Measurements from ENCODE around the gene SMYD3. TPM values are rescaled to one million over a fixed set of nuclear protein-coding genes. Genes with fewer than 3 reads are reported as not detected.

SMYD3 gene
- total RNA-seq, 1 donor from 2014 or later, result 0.32 TPM

DNA sequence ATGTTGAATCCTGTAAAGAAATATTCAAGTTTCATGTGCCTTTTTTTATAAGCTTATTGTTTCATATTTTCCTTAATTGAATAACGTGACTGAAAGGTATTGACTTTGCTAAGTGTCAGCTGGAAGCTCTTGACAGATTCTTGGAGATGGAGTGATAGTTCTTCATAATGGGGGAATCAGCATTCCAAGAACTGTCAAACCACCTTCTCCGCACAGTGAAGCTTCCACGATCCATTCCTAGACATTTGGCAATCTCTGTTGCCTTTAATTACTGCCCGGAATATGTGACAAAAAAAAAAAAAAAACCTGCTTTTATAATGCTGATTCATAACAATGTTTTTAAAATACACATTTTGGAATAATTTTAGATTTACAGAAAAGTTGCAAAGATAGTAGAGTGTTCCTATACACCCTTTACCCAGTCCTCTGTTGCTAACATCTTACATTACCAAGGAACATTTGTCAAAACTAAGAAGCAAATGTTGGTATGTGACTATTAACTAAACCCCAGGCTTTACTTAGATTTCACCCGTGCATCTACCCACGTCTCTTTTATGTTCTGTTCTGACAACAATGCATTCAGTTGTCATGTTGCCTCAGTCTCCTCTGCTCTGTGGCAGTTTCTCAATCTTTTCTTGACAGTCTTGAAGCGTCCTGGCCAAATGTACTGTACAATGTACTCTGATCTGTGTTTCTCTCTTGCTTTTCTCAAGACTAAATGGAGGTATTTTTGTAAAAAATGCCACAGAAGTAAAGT, 674.1 kb downstream of the SMYD3 start:
- Histone ChIP-seq H3K27ac (no peak overlapping the region), H3K4me1 (no peaks in the 10 kb centered on the region), H3K4me3 (no peak overlapping the region), H3K27me3 (no peaks in the 10 kb centered on the region), H3K36me3 (no peaks in the 10 kb centered on the region), H3K9me3 (no peaks in the 10 kb centered on the region)
- intact Hi-C loops (cut with DNase I), result no loop called here
- DNase-seq (ENCODE audit: low spot score in 2 of 2), result no peak
- TF ChIP-seq, protein P1, sequence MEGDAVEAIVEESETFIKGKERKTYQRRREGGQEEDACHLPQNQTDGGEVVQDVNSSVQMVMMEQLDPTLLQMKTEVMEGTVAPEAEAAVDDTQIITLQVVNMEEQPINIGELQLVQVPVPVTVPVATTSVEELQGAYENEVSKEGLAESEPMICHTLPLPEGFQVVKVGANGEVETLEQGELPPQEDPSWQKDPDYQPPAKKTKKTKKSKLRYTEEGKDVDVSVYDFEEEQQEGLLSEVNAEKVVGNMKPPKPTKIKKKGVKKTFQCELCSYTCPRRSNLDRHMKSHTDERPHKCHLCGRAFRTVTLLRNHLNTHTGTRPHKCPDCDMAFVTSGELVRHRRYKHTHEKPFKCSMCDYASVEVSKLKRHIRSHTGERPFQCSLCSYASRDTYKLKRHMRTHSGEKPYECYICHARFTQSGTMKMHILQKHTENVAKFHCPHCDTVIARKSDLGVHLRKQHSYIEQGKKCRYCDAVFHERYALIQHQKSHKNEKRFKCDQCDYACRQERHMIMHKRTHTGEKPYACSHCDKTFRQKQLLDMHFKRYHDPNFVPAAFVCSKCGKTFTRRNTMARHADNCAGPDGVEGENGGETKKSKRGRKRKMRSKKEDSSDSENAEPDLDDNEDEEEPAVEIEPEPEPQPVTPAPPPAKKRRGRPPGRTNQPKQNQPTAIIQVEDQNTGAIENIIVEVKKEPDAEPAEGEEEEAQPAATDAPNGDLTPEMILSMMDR (IDR thresholded peaks at IDR 0.05), result no peak

DNA sequence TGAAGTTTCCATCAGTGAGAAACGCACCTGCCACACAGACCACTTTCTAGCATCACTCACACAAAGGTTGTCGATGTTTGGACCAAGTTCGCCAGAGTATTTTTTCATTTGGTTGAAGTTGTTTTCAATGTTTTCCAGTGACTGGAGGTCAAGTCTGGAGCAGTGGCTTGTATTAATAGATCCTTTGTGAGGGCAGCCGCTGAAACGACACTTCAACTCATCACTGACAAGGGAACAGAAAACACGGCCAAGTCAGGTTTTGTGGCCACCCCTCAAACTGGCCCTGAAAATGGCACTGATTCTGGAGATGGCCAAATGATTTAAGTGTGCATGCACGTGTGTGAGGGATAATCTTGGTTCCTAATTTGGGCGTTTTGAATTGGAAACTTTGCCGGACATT, 675.6 kb downstream of the SMYD3 start:
- Histone ChIP-seq H3K9me3 (no peaks in the 10 kb centered on the region), H3K27ac (no peak overlapping the region), H3K4me3 (no peak overlapping the region), H3K4me1 (no peaks in the 10 kb centered on the region), H3K27me3 (no peaks in the 10 kb centered on the region), H3K36me3 (no peaks in the 10 kb centered on the region)
- DNase-seq (ENCODE audit: low spot score in 2 of 2), result no peak
- intact Hi-C loops (cut with DNase I), result no loop called here
- TF ChIP-seq, protein P1 (IDR thresholded peaks at IDR 0.05), result no peak

GRCh38 chr1:245829826-245830225, 677.3 kb downstream of the SMYD3 start:
- H3K27ac ChIP-seq, result no peak overlapping the region
- no peaks in the 10 kb centered on the region for H3K36me3 ChIP-seq
- H3K4me3 ChIP-seq, result no peak overlapping the region
- intact Hi-C loops (cut with DNase I), result no loop called here
- no peak for DNase-seq (ENCODE audit: low spot score in 2 of 2)
- TF ChIP-seq, protein P1 (IDR thresholded peaks at IDR 0.05), result no peak
- H3K4me1 ChIP-seq, result no peaks in the 10 kb centered on the region
- H3K27me3 ChIP-seq, result no peaks in the 10 kb centered on the region
- no peaks in the 10 kb centered on the region for H3K9me3 ChIP-seq

DNA sequence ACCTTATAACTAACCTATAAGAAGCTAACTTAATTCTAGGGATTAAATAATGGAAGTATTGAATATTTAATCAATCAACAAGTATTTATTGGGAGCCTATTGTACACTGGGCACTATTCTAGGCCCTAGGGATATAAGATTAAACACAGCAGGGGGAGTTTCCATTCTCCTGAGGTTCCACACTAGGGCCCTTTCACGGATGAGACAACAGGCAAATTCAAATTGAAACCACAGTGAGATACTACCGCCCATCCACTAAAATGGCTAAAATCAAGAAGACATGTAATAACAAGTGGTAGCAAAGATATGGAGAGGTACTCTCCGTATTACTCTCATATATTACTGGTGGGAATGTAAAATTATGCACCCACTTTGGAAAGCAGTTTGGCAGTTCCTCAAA, 677.9 kb downstream of the SMYD3 start:
- intact Hi-C loops (cut with DNase I), result no loop called here
- Histone ChIP-seq H3K4me1 (no peaks in the 10 kb centered on the region), H3K36me3 (no peaks in the 10 kb centered on the region), H3K4me3 (no peak overlapping the region), H3K27me3 (no peaks in the 10 kb centered on the region), H3K9me3 (no peaks in the 10 kb centered on the region), H3K27ac (no peak overlapping the region)
- no peak for DNase-seq (ENCODE audit: low spot score in 2 of 2)
- TF ChIP-seq, protein P1 (IDR thresholded peaks at IDR 0.05), result no peak

DNA sequence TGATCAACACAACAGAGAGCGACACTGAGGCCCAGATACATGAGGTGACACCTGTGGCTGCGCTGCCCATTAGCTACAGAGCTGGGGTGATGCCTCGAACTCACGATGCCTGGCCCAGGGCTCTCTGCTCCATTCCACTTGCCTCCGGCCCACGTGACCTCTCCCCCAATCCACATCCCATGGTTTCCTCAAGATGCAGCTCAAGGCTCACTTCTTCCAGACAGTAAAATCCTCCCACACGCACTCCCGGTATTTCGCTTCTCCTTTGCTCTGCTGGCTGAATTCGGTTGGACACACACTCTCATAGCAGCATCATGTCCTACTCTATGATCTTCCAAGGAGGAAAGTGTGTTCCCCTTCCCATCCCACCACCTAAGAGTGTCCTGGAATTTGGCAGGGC, 679.8 kb downstream of the SMYD3 start:
- H3K9me3 ChIP-seq, result no peaks in the 10 kb centered on the region
- no peak overlapping the region for H3K4me3 ChIP-seq
- no peak overlapping the region for H3K27ac ChIP-seq
- H3K27me3 ChIP-seq, result no peaks in the 10 kb centered on the region
- no peaks in the 10 kb centered on the region for H3K36me3 ChIP-seq
- intact Hi-C loops (cut with DNase I), result no loop called here
- TF ChIP-seq, protein P1 (IDR thresholded peaks at IDR 0.05), result no peak
- DNase-seq (ENCODE audit: low spot score in 2 of 2), result no peak
- no peaks in the 10 kb centered on the region for H3K4me1 ChIP-seq
